Activated T-cell treated with anti-CD3 and anti-CD28 coated beads, Interleukin-2, amount 50 U/mL, for 72 hours (primary cell): Measurements from ENCODE around the gene EIF4E3. TPM values are rescaled to one million over a fixed set of nuclear protein-coding genes. Genes with fewer than 3 reads are reported as not detected.
A peak's percentile ranks its signal among the peaks of the same experiment; 100 is the strongest.

Source experiments
- ATAC-seq, 2 donors: fragments of 150-1000 bp; cut with Tn5 transposase; replicated peaks in 1 of 2; 2 replicates each; pipeline ENCODE4 v1.10.0; 2021; ENCODE audit warnings: moderate library complexity in 2 of 2, mild to moderate bottlenecking in 1 of 2
- DNase-seq, 2 donors: peaks; one replicate each; pipeline ENCODE4 v3.0.0; 2021 to 2022; ENCODE audit warnings: mixed read lengths in 1 of 2
- H3K27ac Mint-ChIP-seq: one replicate; pipeline ENCODE4 v1.8.0; 2022; ENCODE audit warnings: mild to moderate bottlenecking, moderate library complexity, mixed read lengths
- H3K27me3 Mint-ChIP-seq: one replicate; pipeline ENCODE4 v1.8.0; 2022; ENCODE audit warnings: low read depth, mixed read lengths
- H3K36me3 Mint-ChIP-seq, 2 donors: one replicate each; pipeline ENCODE4 v1.8.0; 2022; ENCODE audit warnings: mixed read lengths in 2 of 2, mild to moderate bottlenecking in 1 of 2; ENCODE audit not compliant: insufficient read depth in 2 of 2
- H3K4me1 Mint-ChIP-seq: one replicate; pipeline ENCODE4 v1.8.0; 2022; ENCODE audit warnings: low read depth, mixed read lengths
- H3K4me3 Mint-ChIP-seq, 2 donors: one replicate each; pipeline ENCODE4 v1.8.0; 2022; ENCODE audit warnings: mild to moderate bottlenecking in 2 of 2, mixed read lengths in 2 of 2, moderate library complexity in 2 of 2
- H3K9me3 Mint-ChIP-seq, 2 donors: one replicate each; pipeline ENCODE4 v1.8.0; 2022; ENCODE audit warnings: mixed read lengths in 2 of 2
- total RNA-seq, 2 donors: library from RNA; stranded (reverse); gene quantifications; one replicate each; pipeline ENCODE4 v1.2.3, GENCODE V29; 2022

Gene EIF4E3
- total RNA-seq, 2 donors from 2014 or later: 51.8 to 70.1 TPM

GRCh38 chr3:71647751-71648150 is 77.5 kb downstream of the EIF4E3 start:
- Mint-ChIP-seq H3K27me3 (no peaks in the 10 kb centered on the region), H3K36me3 (peaks cover 0 to 1% of the 10 kb centered on the region in 2 donors), H3K9me3 (no peaks in the 10 kb centered on the region), H3K4me3 (no peak overlapping the region), H3K4me1 (peaks cover 3% of the 10 kb centered on the region), H3K27ac (no peak overlapping the region)
- DNase-seq: no peak
- ATAC-seq: no peak

GRCh38 chr3:71646971-71647370 is 78.2 kb downstream of the EIF4E3 start:
- H3K4me3 Mint-ChIP-seq: no peak overlapping the region
- no peak overlapping the region for H3K27ac Mint-ChIP-seq

GRCh38 chr3:71645140-71645539 is 80.1 kb downstream of the EIF4E3 start:
- Mint-ChIP-seq H3K4me1 (no peaks in the 10 kb centered on the region), H3K27me3 (no peaks in the 10 kb centered on the region), H3K27ac (no peak overlapping the region), H3K9me3 (no peaks in the 10 kb centered on the region), H3K36me3 (peaks cover 0 to 1% of the 10 kb centered on the region in 2 donors), H3K4me3 (no peak overlapping the region)
- ATAC-seq (no peak), DNase-seq (no peak)

More at GRCh38 chr3:71646971-71647370, 78.2 kb downstream of the EIF4E3 start:
- no peaks in the 10 kb centered on the region for H3K4me1 Mint-ChIP-seq
- H3K27me3 Mint-ChIP-seq: no peaks in the 10 kb centered on the region
- no peak for DNase-seq
- H3K9me3 Mint-ChIP-seq: no peaks in the 10 kb centered on the region
- ATAC-seq: no peak
- H3K36me3 Mint-ChIP-seq: peaks cover 0 to 1% of the 10 kb centered on the region in 2 donors

- DNase-seq (no peak), ATAC-seq (peak in 1 of 2 donors; percentile 50)
- H3K27me3 Mint-ChIP-seq: no peaks in the 10 kb centered on the region
Measured at GRCh38 chr3:71641674-71642073, 83.5 kb downstream of the EIF4E3 start.

GRCh38 chr3:71640331-71640983 is 84.7 kb downstream of the EIF4E3 start:
- Mint-ChIP-seq H3K9me3 (no peaks in the 10 kb centered on the region), H3K27ac (no peak overlapping the region)

More at GRCh38 chr3:71641674-71642073, 83.5 kb downstream of the EIF4E3 start:
- Mint-ChIP-seq H3K4me1 (no peaks in the 10 kb centered on the region), H3K9me3 (no peaks in the 10 kb centered on the region), H3K36me3 (no peaks in the 10 kb centered on the region), H3K27ac (no peak overlapping the region), H3K4me3 (no peak overlapping the region)

GRCh38 chr3:71636482-71636881 is 88.7 kb downstream of the EIF4E3 start:
- Mint-ChIP-seq H3K27me3 (no peaks in the 10 kb centered on the region), H3K36me3 (no peaks in the 10 kb centered on the region), H3K4me1 (no peaks in the 10 kb centered on the region), H3K9me3 (no peaks in the 10 kb centered on the region), H3K4me3 (no peak overlapping the region), H3K27ac (no peak overlapping the region)
- DNase-seq: no peak
- ATAC-seq: no peak

More at GRCh38 chr3:71640331-71640983, 84.7 kb downstream of the EIF4E3 start:
- DNase-seq (no peak), ATAC-seq (no peak)
- H3K4me3 Mint-ChIP-seq: no peak overlapping the region
- no peaks in the 10 kb centered on the region for H3K4me1 Mint-ChIP-seq
- H3K27me3 Mint-ChIP-seq: no peaks in the 10 kb centered on the region
- no peaks in the 10 kb centered on the region for H3K36me3 Mint-ChIP-seq

- Mint-ChIP-seq H3K36me3 (no peaks in the 10 kb centered on the region), H3K27me3 (no peaks in the 10 kb centered on the region), H3K27ac (no peak overlapping the region), H3K4me3 (no peak overlapping the region), H3K9me3 (no peaks in the 10 kb centered on the region), H3K4me1 (no peaks in the 10 kb centered on the region)
- ATAC-seq: no peak
- DNase-seq: no peak
Measured at GRCh38 chr3:71636001-71636400, 89.2 kb downstream of the EIF4E3 start.

- no peak overlapping the region for H3K27ac Mint-ChIP-seq
- H3K27me3 Mint-ChIP-seq: no peaks in the 10 kb centered on the region
- no peaks in the 10 kb centered on the region for H3K9me3 Mint-ChIP-seq
- H3K4me3 Mint-ChIP-seq: no peak overlapping the region
- no peak for ATAC-seq
- H3K36me3 Mint-ChIP-seq: no peaks in the 10 kb centered on the region
- DNase-seq: no peak
- no peaks in the 10 kb centered on the region for H3K4me1 Mint-ChIP-seq
Measured at GRCh38 chr3:71634671-71635070, 90.5 kb downstream of the EIF4E3 start.

GRCh38 chr3:71629711-71630110 is 95.5 kb downstream of the EIF4E3 start:
- DNase-seq (no peak), ATAC-seq (no peak)
- Mint-ChIP-seq H3K4me1 (no peaks in the 10 kb centered on the region), H3K4me3 (no peak overlapping the region), H3K27ac (no peak overlapping the region), H3K27me3 (no peaks in the 10 kb centered on the region), H3K9me3 (peaks cover 3 to 4% of the 10 kb centered on the region in 2 donors), H3K36me3 (peaks cover 0 to 2% of the 10 kb centered on the region in 2 donors)

- no peak overlapping the region for H3K27ac Mint-ChIP-seq
- H3K9me3 Mint-ChIP-seq: peaks cover 3 to 4% of the 10 kb centered on the region in 2 donors
- no peaks in the 10 kb centered on the region for H3K4me1 Mint-ChIP-seq
- peaks cover 0 to 2% of the 10 kb centered on the region in 2 donors for H3K36me3 Mint-ChIP-seq
- ATAC-seq: no peak
- H3K27me3 Mint-ChIP-seq: no peaks in the 10 kb centered on the region
- no peak overlapping the region for H3K4me3 Mint-ChIP-seq
- DNase-seq: no peak
Measured at GRCh38 chr3:71629289-71629688, 95.9 kb downstream of the EIF4E3 start.

- H3K36me3 Mint-ChIP-seq: peaks cover 0 to 2% of the 10 kb centered on the region in 2 donors
- H3K27ac Mint-ChIP-seq: no peak overlapping the region
- no peak for ATAC-seq
Measured at GRCh38 chr3:71628522-71628921, 96.7 kb downstream of the EIF4E3 start.

GRCh38 chr3:71625676-71626075 is 99.5 kb downstream of the EIF4E3 start:
- Mint-ChIP-seq H3K4me3 (no peak overlapping the region), H3K36me3 (peaks cover 0 to 2% of the 10 kb centered on the region in 2 donors), H3K27me3 (no peaks in the 10 kb centered on the region), H3K9me3 (peaks cover 3 to 4% of the 10 kb centered on the region in 2 donors), H3K27ac (no peak overlapping the region), H3K4me1 (no peaks in the 10 kb centered on the region)
- no peak for DNase-seq
- ATAC-seq: no peak

More at GRCh38 chr3:71628522-71628921, 96.7 kb downstream of the EIF4E3 start:
- no peaks in the 10 kb centered on the region for H3K27me3 Mint-ChIP-seq
- no peaks in the 10 kb centered on the region for H3K4me1 Mint-ChIP-seq
- peaks cover 3 to 4% of the 10 kb centered on the region in 2 donors for H3K9me3 Mint-ChIP-seq
- DNase-seq: no peak
- no peak overlapping the region for H3K4me3 Mint-ChIP-seq
